Stimulated activated effector memory CD8-positive, alpha-beta T cell treated with anti-CD3 and anti-CD28 coated beads, Interleukin-12 subunit alpha, Interleukin-12 subunit beta, amount 100 ng/mL, for 72 hours (primary cell): ENCODE measurements around the gene TBX20.
A peak's percentile ranks its signal among the peaks of the same experiment; 100 is the strongest.

Source experiments
- ATAC-seq: fragments of 150-1000 bp; cut with Tn5 transposase; 2 replicates; pipeline ENCODE4 v1.10.0; 2021
- DNase-seq, 2 donors: peaks; one replicate each; pipeline ENCODE4 v3.0.0; 2021 to 2022; ENCODE audit warnings: low spot score in 2 of 2
- H3K27ac Mint-ChIP-seq: one replicate; pipeline ENCODE4 v1.8.0; 2022; ENCODE audit warnings: mild to moderate bottlenecking, mixed read lengths
- H3K36me3 Mint-ChIP-seq: one replicate; pipeline ENCODE4 v1.8.0; 2022; ENCODE audit warnings: mild to moderate bottlenecking, mixed read lengths
- H3K4me1 Mint-ChIP-seq: one replicate; pipeline ENCODE4 v1.8.0; 2022; ENCODE audit warnings: mixed read lengths
- H3K4me3 Mint-ChIP-seq: one replicate; pipeline ENCODE4 v1.8.0; 2022; ENCODE audit warnings: mild to moderate bottlenecking, mixed read lengths
- H3K9me3 Mint-ChIP-seq: one replicate; pipeline ENCODE4 v1.8.0; 2022; ENCODE audit warnings: mixed read lengths

TBX20 gene

DNA sequence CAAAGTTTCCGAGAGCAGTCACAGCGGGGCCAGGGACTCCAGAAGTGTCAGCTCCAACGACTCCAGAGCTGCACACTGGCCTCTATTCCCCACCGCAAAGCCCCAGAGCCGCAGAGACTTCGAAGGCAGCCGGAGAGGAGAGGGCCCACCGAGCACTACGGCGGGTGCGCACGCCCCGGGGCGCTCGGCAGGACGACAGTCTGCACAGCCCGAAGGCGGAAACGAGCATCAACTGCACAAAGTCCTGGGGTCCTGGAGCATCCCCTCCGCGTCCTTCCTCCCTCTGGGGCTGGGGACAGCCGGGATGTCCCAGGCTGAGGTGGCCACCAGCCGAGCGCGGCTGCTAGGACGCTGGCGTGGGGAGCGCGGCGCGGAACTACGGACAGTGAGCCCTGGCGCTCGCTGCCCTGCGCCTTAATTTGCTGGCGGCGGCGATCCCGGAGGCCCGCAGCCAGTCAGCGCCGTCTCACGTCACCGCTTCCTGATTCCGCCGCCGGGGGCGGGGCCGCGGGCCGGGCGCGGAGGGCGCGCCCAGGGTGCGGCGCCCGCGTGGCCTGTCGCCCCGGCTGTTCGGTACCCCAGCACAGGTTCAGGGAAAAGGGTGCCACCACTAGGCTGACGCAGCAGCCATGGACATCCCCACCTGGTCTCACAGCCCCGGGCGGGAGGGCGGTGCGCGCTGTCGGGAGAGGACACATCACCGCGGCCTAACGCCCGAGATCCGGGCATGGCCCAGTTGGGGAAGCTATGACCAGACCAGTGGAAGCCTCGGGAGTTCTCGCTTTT is at the start of gene TBX20:
TSS of gene TBX20 (minus strand) at position 391 of the 786 bp plus-strand sequence. CDS start 480 bp downstream, outside the sequence.
- H3K27ac Mint-ChIP-seq = no peak within 1 kb of the TSS
- peaks cover 6% of the 10 kb centered on the region for H3K4me1 Mint-ChIP-seq
- H3K9me3 Mint-ChIP-seq = peaks cover 4% of the 10 kb centered on the region
- H3K4me3 Mint-ChIP-seq = peak within 1 kb of the TSS; percentile 57
- peaks cover 8% of the 10 kb centered on the region for H3K36me3 Mint-ChIP-seq
- no peak for DNase-seq
- ATAC-seq = peak; percentile 65

GRCh38 chr7:35289376-35289775 is 35.5 kb upstream of the TBX20 start:
- H3K4me3 Mint-ChIP-seq = no peak overlapping the region
- no peak for ATAC-seq
- no peak overlapping the region for H3K27ac Mint-ChIP-seq

GRCh38 chr7:35286986-35287385 is 33.1 kb upstream of the TBX20 start:
- Mint-ChIP-seq H3K9me3 (no peaks in the 10 kb centered on the region), H3K36me3 (no peaks in the 10 kb centered on the region), H3K4me3 (no peak overlapping the region), H3K4me1 (no peaks in the 10 kb centered on the region), H3K27ac (no peak overlapping the region)
- ATAC-seq = no peak
- no peak for DNase-seq

More at GRCh38 chr7:35289376-35289775, 35.5 kb upstream of the TBX20 start:
- no peak for DNase-seq
- Mint-ChIP-seq H3K36me3 (no peaks in the 10 kb centered on the region), H3K9me3 (no peaks in the 10 kb centered on the region), H3K4me1 (no peaks in the 10 kb centered on the region)

DNA sequence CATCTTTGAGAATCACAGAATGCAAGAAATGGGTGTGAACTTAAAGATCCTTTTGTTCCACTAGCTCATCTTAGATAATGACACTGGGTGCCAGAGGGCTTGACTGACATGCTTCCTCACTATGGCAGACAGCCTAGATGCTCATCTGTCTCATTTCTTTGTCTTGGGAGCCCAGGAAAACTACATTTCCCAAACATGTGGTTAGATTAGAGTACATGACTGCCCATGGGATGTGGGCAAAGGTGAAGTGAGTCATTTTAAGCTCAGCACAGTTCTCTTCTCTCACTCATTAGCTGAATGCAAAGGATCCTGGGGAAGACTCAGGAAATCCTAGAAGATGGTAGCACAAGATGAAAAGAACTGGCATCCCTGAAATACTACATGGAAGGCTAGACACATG is 32.5 kb upstream of the TBX20 start:
- DNase-seq (no peak), ATAC-seq (no peak)
- Mint-ChIP-seq H3K36me3 (no peaks in the 10 kb centered on the region), H3K4me1 (no peaks in the 10 kb centered on the region), H3K4me3 (no peak overlapping the region), H3K9me3 (no peaks in the 10 kb centered on the region), H3K27ac (no peak overlapping the region)

- DNase-seq = no peak
- Mint-ChIP-seq H3K36me3 (no peaks in the 10 kb centered on the region), H3K27ac (no peak overlapping the region), H3K9me3 (no peaks in the 10 kb centered on the region), H3K4me1 (no peaks in the 10 kb centered on the region), H3K4me3 (no peak overlapping the region)
- ATAC-seq = no peak
Observed at GRCh38 chr7:35285799-35286198, 31.9 kb upstream of the TBX20 start.

- Mint-ChIP-seq H3K4me1 (no peaks in the 10 kb centered on the region), H3K27ac (no peak overlapping the region), H3K9me3 (no peaks in the 10 kb centered on the region), H3K36me3 (no peaks in the 10 kb centered on the region), H3K4me3 (no peak overlapping the region)
- ATAC-seq = no peak
- DNase-seq = no peak
Observed at GRCh38 chr7:35280902-35281301, 27.0 kb upstream of the TBX20 start.

DNA sequence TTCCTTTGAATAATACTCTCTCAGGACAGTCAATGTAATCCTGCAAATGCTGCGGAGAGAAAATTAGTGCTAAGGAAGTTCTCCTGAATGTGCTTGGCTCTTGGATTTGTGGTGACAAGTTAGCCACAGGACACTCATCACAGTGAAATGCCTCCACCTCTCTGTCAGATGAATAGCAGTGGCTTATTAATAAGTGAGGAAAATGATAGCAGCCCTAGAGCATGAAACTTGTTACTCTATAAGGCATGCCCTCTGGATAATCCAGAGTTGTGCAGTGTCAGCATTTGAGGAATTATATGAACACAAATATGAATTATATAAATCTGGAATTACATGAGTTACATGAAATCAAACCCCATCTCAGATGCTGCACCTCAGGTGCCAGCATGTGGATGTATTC is 23.5 kb upstream of the TBX20 start:
- no peak overlapping the region for H3K4me3 Mint-ChIP-seq
- ATAC-seq (no peak), DNase-seq (no peak)
- H3K27ac Mint-ChIP-seq = no peak overlapping the region
- H3K9me3 Mint-ChIP-seq = no peaks in the 10 kb centered on the region
- no peaks in the 10 kb centered on the region for H3K4me1 Mint-ChIP-seq
- H3K36me3 Mint-ChIP-seq = no peaks in the 10 kb centered on the region

DNA sequence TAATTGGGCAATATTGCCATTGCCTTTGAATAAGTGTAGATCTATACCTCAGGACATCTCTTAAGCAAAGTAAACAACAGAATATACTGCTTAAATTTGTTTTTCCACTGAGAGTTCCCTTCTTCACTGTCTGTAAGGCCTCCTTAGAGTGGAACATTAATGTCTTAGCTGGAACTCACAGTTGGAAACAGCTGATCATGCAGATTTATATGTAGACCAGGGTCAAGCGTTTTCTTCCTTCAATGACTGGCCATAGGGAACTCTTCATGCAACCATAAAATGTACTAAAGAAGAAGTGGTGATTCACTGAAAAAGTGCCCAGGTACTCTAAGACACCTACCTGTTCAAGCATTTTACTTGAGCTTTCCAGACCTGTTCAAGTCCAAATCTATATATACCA is 18.3 kb upstream of the TBX20 start:
- H3K4me3 Mint-ChIP-seq = no peak overlapping the region
- no peak overlapping the region for H3K27ac Mint-ChIP-seq
- no peaks in the 10 kb centered on the region for H3K36me3 Mint-ChIP-seq
- H3K4me1 Mint-ChIP-seq = no peaks in the 10 kb centered on the region
- H3K9me3 Mint-ChIP-seq = no peaks in the 10 kb centered on the region
- no peak for DNase-seq
- ATAC-seq = no peak

- no peak for DNase-seq
- Mint-ChIP-seq H3K36me3 (no peaks in the 10 kb centered on the region), H3K27ac (no peak overlapping the region), H3K4me3 (no peak overlapping the region), H3K4me1 (no peaks in the 10 kb centered on the region), H3K9me3 (no peaks in the 10 kb centered on the region)
- no peak for ATAC-seq
Observed at GRCh38 chr7:35268953-35269352, 15.1 kb upstream of the TBX20 start.

DNA sequence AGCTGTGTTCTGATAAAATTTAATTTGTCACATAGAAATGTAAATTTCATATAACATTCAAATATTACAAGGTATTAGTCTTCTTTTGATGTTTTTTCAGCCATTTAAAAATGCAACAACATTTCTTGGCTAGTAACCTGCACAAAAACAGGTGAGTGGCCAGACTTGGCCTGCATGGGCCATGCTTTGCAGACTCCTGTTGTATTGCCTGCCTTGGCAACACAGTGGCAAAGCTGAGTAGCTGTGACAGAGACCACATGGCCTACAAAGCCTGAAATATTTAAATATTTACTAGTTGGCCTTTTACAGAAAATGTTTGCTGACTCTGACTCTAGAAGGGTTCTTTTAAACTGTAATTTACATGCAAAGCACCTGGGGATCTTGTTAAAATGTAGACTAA is 13.5 kb upstream of the TBX20 start:
- Mint-ChIP-seq H3K9me3 (no peaks in the 10 kb centered on the region), H3K36me3 (no peaks in the 10 kb centered on the region), H3K4me3 (no peak overlapping the region), H3K4me1 (no peaks in the 10 kb centered on the region), H3K27ac (no peak overlapping the region)
- no peak for DNase-seq
- no peak for ATAC-seq

GRCh38 chr7:35263396-35263795 is 9.5 kb upstream of the TBX20 start:
- peaks cover 5% of the 10 kb centered on the region for H3K36me3 Mint-ChIP-seq
- peaks cover 3% of the 10 kb centered on the region for H3K9me3 Mint-ChIP-seq
- DNase-seq = no peak
- no peak for ATAC-seq
- H3K4me1 Mint-ChIP-seq = peaks cover 3% of the 10 kb centered on the region
- H3K4me3 Mint-ChIP-seq = no peak overlapping the region
- H3K27ac Mint-ChIP-seq = no peak overlapping the region

DNA sequence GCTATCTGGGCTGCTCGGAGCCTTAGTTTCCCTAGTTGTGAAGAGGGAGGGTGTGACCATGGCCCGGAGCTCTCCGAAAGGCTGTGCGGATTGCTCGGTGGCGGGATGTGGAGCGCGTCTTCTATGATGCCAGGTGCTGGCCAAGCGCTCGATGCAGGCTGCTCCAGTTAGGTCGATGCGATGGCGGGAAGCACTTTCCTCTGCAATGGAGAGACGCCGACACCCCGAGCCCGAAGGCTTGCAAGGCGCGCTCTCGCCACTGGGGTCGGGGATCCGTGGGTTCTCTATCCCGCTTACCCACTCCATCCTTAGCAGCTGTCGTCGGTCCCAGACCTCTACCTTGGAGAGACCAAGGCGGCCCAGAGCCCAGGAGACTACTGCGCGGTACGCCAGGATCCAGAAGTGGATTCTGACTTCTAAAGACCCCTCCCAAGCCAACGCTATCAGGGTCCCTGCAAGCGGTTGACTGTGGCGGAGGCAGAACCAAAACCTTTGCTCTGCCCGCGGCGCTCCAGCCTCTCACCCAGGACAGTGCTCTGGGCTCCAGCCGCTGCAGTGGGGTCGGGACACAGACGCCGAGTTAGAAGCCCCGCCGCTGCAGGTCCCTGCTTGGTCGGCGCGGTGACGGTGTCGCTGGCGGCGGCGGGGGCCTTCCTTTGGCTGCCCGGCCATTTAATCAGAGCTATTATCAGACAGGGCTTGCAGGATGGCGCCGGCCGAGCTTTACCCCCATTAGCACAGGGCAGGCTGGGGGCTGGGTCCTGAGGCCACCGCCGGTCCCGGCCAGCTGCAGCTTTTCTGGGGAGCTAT is 7.8 kb upstream of the TBX20 start:
- peak; percentile 38 for ATAC-seq
- peaks cover 8% of the 10 kb centered on the region for H3K36me3 Mint-ChIP-seq

DNA sequence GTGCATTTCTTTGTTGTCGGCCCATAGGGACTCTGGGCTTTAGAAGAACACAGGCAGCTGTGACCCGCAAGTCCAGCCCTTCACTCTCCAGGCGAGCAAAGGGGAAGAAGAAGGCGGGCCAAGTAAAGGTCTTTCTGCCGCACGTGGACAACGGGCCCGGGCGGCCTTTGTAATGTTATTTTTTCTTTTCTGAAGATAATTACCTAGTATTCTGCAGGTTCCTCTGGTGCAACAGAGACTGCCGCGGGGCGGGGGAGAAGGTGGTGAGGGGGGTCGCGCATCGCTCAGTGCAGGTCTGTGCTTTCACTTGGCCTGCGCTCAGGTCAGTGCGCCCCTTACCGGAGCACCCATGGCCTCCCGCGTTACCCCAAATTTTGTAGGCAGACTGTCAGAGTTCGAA is 7.1 kb upstream of the TBX20 start:
- Mint-ChIP-seq H3K36me3 (peaks cover 8% of the 10 kb centered on the region), H3K4me1 (peaks cover 6% of the 10 kb centered on the region), H3K27ac (no peak overlapping the region), H3K4me3 (no peak overlapping the region), H3K9me3 (peaks cover 4% of the 10 kb centered on the region)
- DNase-seq (no peak), ATAC-seq (no peak)

More for the DNA sequence above, 7.8 kb upstream of the TBX20 start:
- no peak for DNase-seq
- Mint-ChIP-seq H3K4me3 (no peak overlapping the region), H3K9me3 (peaks cover 4% of the 10 kb centered on the region), H3K27ac (no peak overlapping the region), H3K4me1 (peaks cover 6% of the 10 kb centered on the region)

GRCh38 chr7:35260246-35260645 is 6.3 kb upstream of the TBX20 start:
- ATAC-seq (no peak), DNase-seq (no peak)
- H3K4me3 Mint-ChIP-seq = no peak overlapping the region
- peaks cover 8% of the 10 kb centered on the region for H3K36me3 Mint-ChIP-seq
- H3K27ac Mint-ChIP-seq = no peak overlapping the region
- H3K4me1 Mint-ChIP-seq = peaks cover 6% of the 10 kb centered on the region
- peaks cover 4% of the 10 kb centered on the region for H3K9me3 Mint-ChIP-seq

DNA sequence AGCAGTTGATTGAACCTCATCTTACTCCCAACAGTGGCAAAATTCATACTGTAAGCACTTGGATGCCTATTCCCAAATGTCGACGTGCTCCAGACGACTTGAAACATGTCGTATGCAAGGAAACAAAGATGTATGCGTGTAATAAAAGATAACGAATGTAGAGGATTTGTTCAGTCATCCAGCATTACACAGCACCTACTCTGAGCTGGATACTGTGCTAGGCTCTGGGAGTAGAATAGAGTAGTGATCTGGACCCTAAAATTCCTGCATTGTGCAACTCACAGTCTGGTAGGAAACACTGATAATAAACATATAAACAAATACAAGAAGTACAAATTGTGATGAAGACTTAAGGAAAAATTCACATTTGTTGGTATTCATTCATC is 5.6 kb upstream of the TBX20 start:
- H3K27ac Mint-ChIP-seq = no peak overlapping the region
- peaks cover 4% of the 10 kb centered on the region for H3K9me3 Mint-ChIP-seq
- peaks cover 8% of the 10 kb centered on the region for H3K36me3 Mint-ChIP-seq

More for the DNA sequence above, 5.6 kb upstream of the TBX20 start:
- no peak for ATAC-seq
- H3K4me1 Mint-ChIP-seq = peaks cover 6% of the 10 kb centered on the region
- no peak overlapping the region for H3K4me3 Mint-ChIP-seq
- no peak for DNase-seq
